ENCODE data around the gene APOE.

GRCh38 chr19:44909775-44910174, 4.2 kb downstream of the APOE start:
- TF ChIP-seq CSRNP3 (CRISPR knock-in tag; IDR thresholded peaks at IDR 0.05) (no peak), ZNF70 (CRISPR knock-in tag; IDR thresholded peaks at IDR 0.05) (no peak), PATZ1 (CRISPR knock-in tag; IDR thresholded peaks at IDR 0.05; ENCODE audit: borderline replicate concordance) (no peak), ESRRG (CRISPR knock-in tag; IDR thresholded peaks at IDR 0.05) (no peak), RARB (CRISPR knock-in tag; IDR thresholded peaks at IDR 0.05) (no peak), OSR1 (CRISPR knock-in tag; IDR thresholded peaks at IDR 0.05) (no peak), GLIS3 (CRISPR knock-in tag; IDR thresholded peaks at IDR 0.05) (no peak), ZFP3 (CRISPR knock-in tag; IDR thresholded peaks at IDR 0.05) (no peak)
